Vagina (tissue), 2 donors: ENCODE measurements around the gene B4GALNT3. TPM values are rescaled to one million over a fixed set of nuclear protein-coding genes. Genes with fewer than 3 reads are reported as not detected.
A peak's percentile ranks its signal among the peaks of the same experiment; 100 is the strongest.

ENCODE experiments used
- DNase-seq, 2 donors: peaks; one replicate each; pipeline ENCODE4 v3.0.0-alpha.2; 2017; ENCODE audit errors: extremely low spot score in 2 of 2
- H3K27ac ChIP-seq: fragments of 200-600 bp; sonication (generic); one replicate; pipeline ENCODE4 v1.5.1; 2019
- H3K27me3 ChIP-seq: fragments of 200-600 bp; sonication (generic); one replicate; pipeline ENCODE4 v1.5.1; 2019
- H3K36me3 ChIP-seq, 2 donors: fragments of 200-600 bp; sonication (generic); one replicate each; pipeline ENCODE4 v1.5.1; 2017 to 2019
- H3K4me1 ChIP-seq: fragments of 200-600 bp; sonication (generic); one replicate; pipeline ENCODE4 v1.5.1; 2019
- H3K4me3 ChIP-seq, 2 donors: fragments of 200-600 bp; sonication (generic); 1 replicate in 1 of 2; 2 replicates in 1 of 2; pipeline ENCODE4 v1.5.1; 2016 to 2019
- H3K9me3 ChIP-seq: fragments of 200-600 bp; sonication (generic); one replicate; pipeline ENCODE4 v1.5.1; 2019
- CTCF ChIP-seq, 3 experiments: fragments of 450-650 bp in 2 of 3; fragments of 200-600 bp in 1 of 3; sonication (generic) in 1 of 3; IDR thresholded peaks; one replicate each; pipeline ENCODE4 v1.5.1; 2017 to 2019; ENCODE audit warnings: antibody characterized with exemption in 3 of 3, mild to moderate bottlenecking in 2 of 3, moderate library complexity in 2 of 3
- POLR2A ChIP-seq, 2 donors: fragments of 450-650 bp; IDR thresholded peaks; one replicate each; pipeline ENCODE4 v1.6.1; 2017; ENCODE audit warnings: antibody characterized with exemption in 2 of 2, mild to moderate bottlenecking in 2 of 2, moderate library complexity in 2 of 2
- POLR2AphosphoS5 ChIP-seq, 2 donors: sonication (generic); formaldehyde crosslinking; IDR thresholded peaks; one replicate each; pipeline ENCODE4 v1.9.0; 2017; ENCODE audit warnings: antibody characterized with exemption in 2 of 2, mild to moderate bottlenecking in 2 of 2, low read depth in 1 of 2; ENCODE audit not compliant: insufficient read depth in 1 of 2
- intact Hi-C: fragments of 100-400 bp; cut with DNase I; formaldehyde crosslinking; loops from one replicate; pipeline ENCODE4 v1.15.1; 2023
- total RNA-seq: library from RNA; depleted of rRNA; stranded (reverse); fragments of >200 nt; gene quantifications from one replicate; pipeline ENCODE4 v1.2.3, GENCODE V29; 2016

Gene B4GALNT3
- total RNA-seq, 1 donor from 2014 or later = 13.3 TPM

GRCh38 chr12:499837-500458, 40.2 kb downstream of the B4GALNT3 start:
- TF ChIP-seq POLR2AphosphoS5 (IDR thresholded peaks at IDR 0.05; ENCODE audit: insufficient read depth in 1 of 2, low read depth in 1 of 2) (no peak), POLR2A (IDR thresholded peaks at IDR 0.05) (no peak), CTCF (IDR thresholded peaks at IDR 0.05) (no peak)
- no peaks in the 10 kb centered on the region for H3K36me3 ChIP-seq
- no peaks in the 10 kb centered on the region for H3K4me1 ChIP-seq
- intact Hi-C loops = no loop called here
- H3K27me3 ChIP-seq = no peaks in the 10 kb centered on the region
- DNase-seq = no peak
- H3K4me3 ChIP-seq = no peak overlapping the region
- H3K27ac ChIP-seq = no peak overlapping the region
- H3K9me3 ChIP-seq = no peaks in the 10 kb centered on the region

- Histone ChIP-seq H3K27me3 (no peaks in the 10 kb centered on the region), H3K4me1 (no peaks in the 10 kb centered on the region), H3K27ac (no peak overlapping the region), H3K4me3 (no peak overlapping the region), H3K9me3 (no peaks in the 10 kb centered on the region), H3K36me3 (no peaks in the 10 kb centered on the region)
- TF ChIP-seq POLR2A (IDR thresholded peaks at IDR 0.05) (no peak), POLR2AphosphoS5 (IDR thresholded peaks at IDR 0.05; ENCODE audit: insufficient read depth in 1 of 2, low read depth in 1 of 2) (no peak), CTCF (IDR thresholded peaks at IDR 0.05) (no peak)
- intact Hi-C loops = no loop called here
- no peak for DNase-seq
These were observed 42.1 kb downstream of the B4GALNT3 start for GRCh38 chr12:501722-502447.

- H3K4me3 ChIP-seq = no peak overlapping the region
- no peaks in the 10 kb centered on the region for H3K9me3 ChIP-seq
- H3K27ac ChIP-seq = peak overlapping the region; percentile 1
- H3K27me3 ChIP-seq = no peaks in the 10 kb centered on the region
- intact Hi-C loops = no loop called here
- no peaks in the 10 kb centered on the region for H3K4me1 ChIP-seq
- no peak for DNase-seq
- no peak for TF ChIP-seq POLR2A (IDR thresholded peaks at IDR 0.05)
- peak; percentile 20 to 72 for TF ChIP-seq POLR2AphosphoS5 (IDR thresholded peaks at IDR 0.05; ENCODE audit: insufficient read depth in 1 of 2, low read depth in 1 of 2)
- H3K36me3 ChIP-seq = no peaks in the 10 kb centered on the region
These were observed 43.5 kb downstream of the B4GALNT3 start for GRCh38 chr12:503111-503761.

GRCh38 chr12:505221-505620, 45.5 kb downstream of the B4GALNT3 start:
- no peak for TF ChIP-seq POLR2A (IDR thresholded peaks at IDR 0.05)
- no peak for TF ChIP-seq CTCF (IDR thresholded peaks at IDR 0.05)
- TF ChIP-seq POLR2AphosphoS5 (IDR thresholded peaks at IDR 0.05; ENCODE audit: insufficient read depth in 1 of 2, low read depth in 1 of 2) = no peak
- intact Hi-C loops = no loop called here
- no peaks in the 10 kb centered on the region for H3K36me3 ChIP-seq
- H3K27me3 ChIP-seq = no peaks in the 10 kb centered on the region
- no peak for DNase-seq
- no peaks in the 10 kb centered on the region for H3K9me3 ChIP-seq
- H3K4me1 ChIP-seq = peaks cover 15% of the 10 kb centered on the region
- no peak overlapping the region for H3K27ac ChIP-seq
- no peak overlapping the region for H3K4me3 ChIP-seq

- TF ChIP-seq POLR2A (IDR thresholded peaks at IDR 0.05) (no peak), CTCF (IDR thresholded peaks at IDR 0.05) (no peak), POLR2AphosphoS5 (IDR thresholded peaks at IDR 0.05; ENCODE audit: insufficient read depth in 1 of 2, low read depth in 1 of 2) (no peak)
- no peak for DNase-seq
- H3K9me3 ChIP-seq = no peaks in the 10 kb centered on the region
- no peak overlapping the region for H3K4me3 ChIP-seq
- no peaks in the 10 kb centered on the region for H3K27me3 ChIP-seq
- H3K36me3 ChIP-seq = no peaks in the 10 kb centered on the region
- intact Hi-C loops = no loop called here
- peaks cover 16% of the 10 kb centered on the region for H3K4me1 ChIP-seq
- H3K27ac ChIP-seq = no peak overlapping the region
These were observed 47.7 kb downstream of the B4GALNT3 start for GRCh38 chr12:507391-507796.
